ENCODE measurements around the gene PRIM1. TPM values are rescaled to one million over a fixed set of nuclear protein-coding genes. Genes with fewer than 3 reads are reported as not detected.

Gene PRIM1
- total and polyA plus RNA-seq, 2 of the 13 experiments (the other 11 are each of a cell fraction or from before 2014, with no cell fraction given) = 30.0 to 47.3 TPM

DNA sequence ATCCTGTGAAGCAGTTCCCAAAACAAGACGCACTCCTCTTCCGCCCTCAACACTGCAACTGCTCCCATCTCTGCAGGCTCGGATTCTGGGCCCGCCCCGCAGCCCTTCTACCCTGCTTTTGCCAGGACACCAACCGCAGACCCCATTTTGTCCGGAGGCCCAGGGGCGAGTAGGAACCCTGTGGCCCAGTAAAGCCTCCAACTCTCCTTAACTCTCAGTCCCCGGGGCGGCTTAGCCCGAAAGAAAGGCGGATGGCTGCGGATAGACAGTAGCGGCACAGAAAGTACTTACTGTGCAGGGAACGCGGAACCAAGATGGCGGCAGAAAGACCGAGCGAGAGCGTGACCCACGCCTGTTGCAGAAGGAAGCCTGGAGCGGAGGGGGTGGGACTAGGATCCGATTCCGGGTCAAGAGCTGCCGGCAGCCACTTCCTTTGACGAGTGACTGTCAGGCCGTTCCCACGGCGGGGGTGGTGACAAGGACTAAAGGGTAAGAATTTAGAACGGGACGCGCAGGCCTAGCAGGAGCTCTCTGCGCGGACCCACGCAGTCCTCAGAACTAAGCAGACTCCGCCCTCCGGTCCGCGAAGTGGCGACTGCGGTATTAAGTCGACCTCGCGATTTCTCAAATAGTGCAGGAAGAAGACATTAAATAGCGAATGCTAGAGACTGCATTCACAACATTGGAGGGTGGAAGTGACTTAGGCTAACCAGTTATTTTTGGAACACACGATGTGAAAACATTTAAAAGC, 27.0 kb downstream of the PRIM1 start, which contains the start of gene NACA (continued):
- TF ChIP-seq, protein P1, sequence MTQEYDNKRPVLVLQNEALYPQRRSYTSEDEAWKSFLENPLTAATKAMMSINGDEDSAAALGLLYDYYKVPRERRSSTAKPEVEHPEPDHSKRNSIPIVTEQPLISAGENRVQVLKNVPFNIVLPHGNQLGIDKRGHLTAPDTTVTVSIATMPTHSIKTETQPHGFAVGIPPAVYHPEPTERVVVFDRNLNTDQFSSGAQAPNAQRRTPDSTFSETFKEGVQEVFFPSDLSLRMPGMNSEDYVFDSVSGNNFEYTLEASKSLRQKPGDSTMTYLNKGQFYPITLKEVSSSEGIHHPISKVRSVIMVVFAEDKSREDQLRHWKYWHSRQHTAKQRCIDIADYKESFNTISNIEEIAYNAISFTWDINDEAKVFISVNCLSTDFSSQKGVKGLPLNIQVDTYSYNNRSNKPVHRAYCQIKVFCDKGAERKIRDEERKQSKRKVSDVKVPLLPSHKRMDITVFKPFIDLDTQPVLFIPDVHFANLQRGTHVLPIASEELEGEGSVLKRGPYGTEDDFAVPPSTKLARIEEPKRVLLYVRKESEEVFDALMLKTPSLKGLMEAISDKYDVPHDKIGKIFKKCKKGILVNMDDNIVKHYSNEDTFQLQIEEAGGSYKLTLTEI (CRISPR knock-in tag; conservative IDR thresholded peaks at IDR 0.05) = no peak
- TF ChIP-seq HDAC2 (CRISPR knock-in tag; IDR thresholded peaks at IDR 0.05) (peak; percentile 54), FOXP1 (IDR thresholded peaks at IDR 0.05) (no peak), FOXP1 (CRISPR knock-in tag; IDR thresholded peaks at IDR 0.05) (0 out of 2 replicates have a peak, but pooled peaks have one; percentile 12), ZNF782 (CRISPR knock-in tag; IDR thresholded peaks at IDR 0.05; ENCODE audit: borderline replicate concordance) (peak; percentile 77; the same call in 1 of the 2 replicates), FOXK2 (IDR thresholded peaks at IDR 0.05) (no peak; the same call in 1 of the 2 replicates), YEATS4 (CRISPR knock-in tag; IDR thresholded peaks at IDR 0.05; ENCODE audit: borderline replicate concordance) (peak; percentile 98), NONO (IDR thresholded peaks at IDR 0.05) (no peak), NONO (CRISPR knock-in tag; conservative IDR thresholded peaks at IDR 0.05) (peak; percentile 91), PCBP1 (IDR thresholded peaks at IDR 0.05; ENCODE audit: borderline replicate concordance, low read depth, low read length) (no peak), ZNF839 (CRISPR knock-in tag; IDR thresholded peaks at IDR 0.05; ENCODE audit: borderline replicate concordance) (peak; percentile 99), LCORL (IDR thresholded peaks at IDR 0.05) (no peak), LCORL (CRISPR knock-in tag; IDR thresholded peaks at IDR 0.05) (no peak; the same call in 1 of the 2 replicates), NFRKB (IDR thresholded peaks at IDR 0.05) (peak; percentile 99), ZNF510 (CRISPR knock-in tag; IDR thresholded peaks at IDR 0.05; ENCODE audit: low read depth) (no peak), NCOA5 (CRISPR knock-in tag; IDR thresholded peaks at IDR 0.05) (no peak), TP53 (CRISPR knock-in tag; conservative IDR thresholded peaks at IDR 0.05) (peak; percentile 62; the same call in 1 of the 2 replicates), FOXA1 (IDR thresholded peaks at IDR 0.05) (no peak), FOXA1 (CRISPR knock-in tag; IDR thresholded peaks at IDR 0.05) (no peak; the same call in 1 of the 2 replicates), FOSL2 (CRISPR knock-in tag; IDR thresholded peaks at IDR 0.05) (peak; percentile 49; the same call in 1 of the 2 replicates), SP140L (CRISPR knock-in tag; IDR thresholded peaks at IDR 0.05; ENCODE audit: borderline replicate concordance) (no peak), ZNF33B (CRISPR knock-in tag; IDR thresholded peaks at IDR 0.05) (no peak), SETDB1 (CRISPR knock-in tag; IDR thresholded peaks at IDR 0.05; ENCODE audit: borderline replicate concordance) (no peak)
- TF ChIP-seq, protein P2, sequence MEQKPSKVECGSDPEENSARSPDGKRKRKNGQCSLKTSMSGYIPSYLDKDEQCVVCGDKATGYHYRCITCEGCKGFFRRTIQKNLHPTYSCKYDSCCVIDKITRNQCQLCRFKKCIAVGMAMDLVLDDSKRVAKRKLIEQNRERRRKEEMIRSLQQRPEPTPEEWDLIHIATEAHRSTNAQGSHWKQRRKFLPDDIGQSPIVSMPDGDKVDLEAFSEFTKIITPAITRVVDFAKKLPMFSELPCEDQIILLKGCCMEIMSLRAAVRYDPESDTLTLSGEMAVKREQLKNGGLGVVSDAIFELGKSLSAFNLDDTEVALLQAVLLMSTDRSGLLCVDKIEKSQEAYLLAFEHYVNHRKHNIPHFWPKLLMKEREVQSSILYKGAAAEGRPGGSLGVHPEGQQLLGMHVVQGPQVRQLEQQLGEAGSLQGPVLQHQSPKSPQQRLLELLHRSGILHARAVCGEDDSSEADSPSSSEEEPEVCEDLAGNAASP (CRISPR knock-in tag; IDR thresholded peaks at IDR 0.05; ENCODE audit: borderline replicate concordance) = peak; percentile 49; the same call in 1 of the 2 replicates
- TF ChIP-seq, protein P3, sequence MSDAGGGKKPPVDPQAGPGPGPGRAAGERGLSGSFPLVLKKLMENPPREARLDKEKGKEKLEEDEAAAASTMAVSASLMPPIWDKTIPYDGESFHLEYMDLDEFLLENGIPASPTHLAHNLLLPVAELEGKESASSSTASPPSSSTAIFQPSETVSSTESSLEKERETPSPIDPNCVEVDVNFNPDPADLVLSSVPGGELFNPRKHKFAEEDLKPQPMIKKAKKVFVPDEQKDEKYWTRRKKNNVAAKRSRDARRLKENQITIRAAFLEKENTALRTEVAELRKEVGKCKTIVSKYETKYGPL (CRISPR knock-in tag; IDR thresholded peaks at IDR 0.05) = peak; percentile 12; the same call in 1 of the 2 replicates
- TF ChIP-seq, protein P4, sequence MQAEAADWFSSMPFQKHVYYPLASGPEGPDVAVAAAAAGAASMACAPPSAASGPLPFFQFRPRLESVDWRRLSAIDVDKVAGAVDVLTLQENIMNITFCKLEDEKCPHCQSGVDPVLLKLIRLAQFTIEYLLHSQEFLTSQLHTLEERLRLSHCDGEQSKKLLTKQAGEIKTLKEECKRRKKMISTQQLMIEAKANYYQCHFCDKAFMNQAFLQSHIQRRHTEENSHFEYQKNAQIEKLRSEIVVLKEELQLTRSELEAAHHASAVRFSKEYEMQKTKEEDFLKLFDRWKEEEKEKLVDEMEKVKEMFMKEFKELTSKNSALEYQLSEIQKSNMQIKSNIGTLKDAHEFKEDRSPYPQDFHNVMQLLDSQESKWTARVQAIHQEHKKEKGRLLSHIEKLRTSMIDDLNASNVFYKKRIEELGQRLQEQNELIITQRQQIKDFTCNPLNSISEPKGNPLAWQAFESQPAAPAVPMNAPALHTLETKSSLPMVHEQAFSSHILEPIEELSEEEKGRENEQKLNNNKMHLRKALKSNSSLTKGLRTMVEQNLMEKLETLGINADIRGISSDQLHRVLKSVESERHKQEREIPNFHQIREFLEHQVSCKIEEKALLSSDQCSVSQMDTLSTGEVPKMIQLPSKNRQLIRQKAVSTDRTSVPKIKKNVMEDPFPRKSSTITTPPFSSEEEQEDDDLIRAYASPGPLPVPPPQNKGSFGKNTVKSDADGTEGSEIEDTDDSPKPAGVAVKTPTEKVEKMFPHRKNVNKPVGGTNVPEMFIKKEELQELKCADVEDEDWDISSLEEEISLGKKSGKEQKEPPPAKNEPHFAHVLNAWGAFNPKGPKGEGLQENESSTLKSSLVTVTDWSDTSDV (CRISPR knock-in tag; IDR thresholded peaks at IDR 0.05) = no peak
